Thoracic aorta (tissue), 2 donors: ENCODE results near the gene SDCBP2. TPM values are rescaled to one million over a fixed set of nuclear protein-coding genes. Genes with fewer than 3 reads are reported as not detected.

Experiments
- ATAC-seq: fragments of 150-250 bp; one replicate; pipeline ENCODE4 v1.8.0; 2017; ENCODE audit warnings: low read depth; ENCODE audit not compliant: insufficient number of reproducible peaks, low FRiP score
- DNase-seq: peaks from one replicate; pipeline ENCODE4 v3.0.0-alpha.2; 2020; ENCODE audit warnings: low spot score
- H3K27ac ChIP-seq, 2 donors: fragments of 200-600 bp; sonication (generic); 1 replicate in 1 of 2; 2 replicates in 1 of 2; pipeline ENCODE4 v1.5.1; 2016; ENCODE audit warnings: mild to moderate bottlenecking in 2 of 2, moderate library complexity in 2 of 2
- H3K27me3 ChIP-seq: fragments of 200-600 bp; sonication (generic); replicated peaks from 2 replicates; pipeline ENCODE4 v1.6.0; 2016; ENCODE audit warnings: mild to moderate bottlenecking; ENCODE audit not compliant: insufficient read depth
- H3K36me3 ChIP-seq: fragments of 200-600 bp; sonication (generic); one replicate; pipeline ENCODE4 v1.5.1; 2016
- H3K4me1 ChIP-seq, 2 donors: fragments of 200-600 bp; sonication (generic); 1 replicate in 1 of 2; 2 replicates in 1 of 2; pipeline versions ENCODE4 v1.5.1 to v1.6.0; 2016; ENCODE audit warnings: low read depth in 2 of 2, mild to moderate bottlenecking in 1 of 2; ENCODE audit not compliant: control insufficient read depth in 1 of 2
- H3K4me3 ChIP-seq: fragments of 200-600 bp; sonication (generic); 2 replicates; pipeline ENCODE4 v1.5.1; 2016; ENCODE audit warnings: mild to moderate bottlenecking
- H3K9me3 ChIP-seq: fragments of 200-600 bp; sonication (generic); 2 replicates; pipeline ENCODE4 v1.5.1; 2016
- CTCF ChIP-seq: fragments of 200-600 bp; sonication (generic); IDR thresholded peaks from one replicate; pipeline ENCODE4 v1.5.1; 2019; ENCODE audit warnings: antibody characterized with exemption
- total RNA-seq, 2 donors: library from RNA; depleted of rRNA; stranded (reverse); fragments of >200 nt; gene quantifications; one replicate each; pipeline versions ENCODE4 v1.1.0 to v1.2.3, GENCODE V29; 2016

Gene SDCBP2
- total RNA-seq, 2 donors from 2014 or later = 4.1 to 10.2 TPM

- H3K27me3 ChIP-seq = no peaks in the 10 kb centered on the region
- peaks cover 17% of the 10 kb centered on the region for H3K36me3 ChIP-seq
- H3K4me1 ChIP-seq = no peaks in the 10 kb centered on the region
- H3K4me3 ChIP-seq = no peak overlapping the region
- no peak for TF ChIP-seq CTCF
- H3K9me3 ChIP-seq = no peaks in the 10 kb centered on the region
- H3K27ac ChIP-seq = no peak overlapping the region
- ATAC-seq = no peak
- no peak for DNase-seq
Observed at GRCh38 chr20:1304710-1305515, 24.0 kb downstream of the SDCBP2 start.

GRCh38 chr20:1302685-1303541, 26.0 kb downstream of the SDCBP2 start:
- ATAC-seq = no peak
- Histone ChIP-seq H3K27ac (no peak overlapping the region), H3K36me3 (peaks cover 17% of the 10 kb centered on the region), H3K9me3 (no peaks in the 10 kb centered on the region), H3K4me1 (no peaks in the 10 kb centered on the region), H3K4me3 (no peak overlapping the region), H3K27me3 (no peaks in the 10 kb centered on the region)
- DNase-seq = no peak
- no peak for TF ChIP-seq CTCF

DNA sequence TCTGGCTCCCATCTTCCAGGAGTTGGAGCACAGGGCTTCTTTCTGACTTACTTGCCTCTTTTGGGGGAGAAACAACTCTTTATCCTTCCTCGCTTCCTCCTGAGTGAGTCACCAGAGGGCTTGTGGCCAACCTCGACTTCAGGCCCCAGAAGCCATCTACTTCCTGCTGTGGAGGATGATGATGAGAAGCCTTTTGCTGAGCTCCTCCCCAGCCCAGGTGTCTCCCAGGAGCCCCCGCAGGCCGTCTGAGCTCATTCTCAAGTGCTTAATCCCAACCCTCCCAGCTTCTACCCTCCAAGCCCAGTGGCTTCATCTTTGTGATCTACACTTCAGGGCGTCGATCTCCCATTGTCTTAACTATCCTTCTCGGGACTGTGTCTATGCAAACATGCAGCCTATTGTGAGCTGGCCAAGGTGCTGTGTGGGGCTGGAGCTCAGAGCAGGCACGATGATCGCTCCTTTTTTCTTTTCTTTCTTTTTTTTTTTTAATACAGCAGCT, 27.9 kb downstream of the SDCBP2 start:
- Histone ChIP-seq H3K4me1 (no peaks in the 10 kb centered on the region), H3K36me3 (peaks cover 17% of the 10 kb centered on the region), H3K27me3 (no peaks in the 10 kb centered on the region), H3K9me3 (no peaks in the 10 kb centered on the region), H3K27ac (no peak overlapping the region), H3K4me3 (no peak overlapping the region)
- no peak for ATAC-seq
- no peak for TF ChIP-seq CTCF
- DNase-seq = no peak

- H3K27me3 ChIP-seq = no peaks in the 10 kb centered on the region
- H3K36me3 ChIP-seq = peaks cover 12% of the 10 kb centered on the region
- H3K27ac ChIP-seq = no peak overlapping the region
- DNase-seq (no peak), ATAC-seq (no peak)
- no peak overlapping the region for H3K4me3 ChIP-seq
- H3K9me3 ChIP-seq = no peaks in the 10 kb centered on the region
- no peaks in the 10 kb centered on the region for H3K4me1 ChIP-seq
- no peak for TF ChIP-seq CTCF
Observed at GRCh38 chr20:1300083-1300840, 28.7 kb downstream of the SDCBP2 start.
